Activated CD4-positive, alpha-beta T cell treated with anti-CD3 and anti-CD28 coated beads for 48 hours (primary cell): Measurements from ENCODE around the gene CSF3R.

Experiments used
- DNase-seq: peaks from one replicate; pipeline ENCODE4 v3.0.0-alpha.2; 2020

CSF3R gene

GRCh38 chr1:36482724-36483388 lies at the start of gene CSF3R:
CSF3R (minus strand) TSS chr1:36482913; CDS start chr1:36479496, 3,417 bp downstream.
- no peak for DNase-seq

GRCh38 chr1:36531833-36532232 lies 49.1 kb upstream of the CSF3R start:
- no peak for DNase-seq

- DNase-seq = no peak
These were observed 48.1 kb upstream of the CSF3R start for GRCh38 chr1:36530791-36531190.

GRCh38 chr1:36530261-36530660 lies 47.5 kb upstream of the CSF3R start:
- no peak for DNase-seq

GRCh38 chr1:36529769-36530260 lies 47.1 kb upstream of the CSF3R start:
- no peak for DNase-seq

GRCh38 chr1:36528361-36529349 lies 45.9 kb upstream of the CSF3R start:
- no peak for DNase-seq

GRCh38 chr1:36525166-36525565 lies 42.5 kb upstream of the CSF3R start:
- no peak for DNase-seq

- DNase-seq = no peak
These were observed 41.8 kb upstream of the CSF3R start for GRCh38 chr1:36524359-36525062.

GRCh38 chr1:36523850-36524249 lies 41.1 kb upstream of the CSF3R start:
- peak; percentile 27 for DNase-seq

GRCh38 chr1:36523230-36523495 lies 40.5 kb upstream of the CSF3R start:
- no peak for DNase-seq

GRCh38 chr1:36522461-36523229 lies 39.9 kb upstream of the CSF3R start:
- DNase-seq = no peak

- DNase-seq = no peak
These were observed 39.3 kb upstream of the CSF3R start for GRCh38 chr1:36522021-36522420.

GRCh38 chr1:36520771-36521420 lies 38.2 kb upstream of the CSF3R start:
- no peak for DNase-seq

- no peak for DNase-seq
These were observed 37.3 kb upstream of the CSF3R start for GRCh38 chr1:36520056-36520455.

GRCh38 chr1:36517011-36517771 lies 34.5 kb upstream of the CSF3R start:
- no peak for DNase-seq

GRCh38 chr1:36516372-36517010 lies 33.8 kb upstream of the CSF3R start:
- peak; percentile 57 for DNase-seq

GRCh38 chr1:36515315-36516138 lies 32.8 kb upstream of the CSF3R start:
- no peak for DNase-seq

GRCh38 chr1:36514501-36514900 lies 31.8 kb upstream of the CSF3R start:
- no peak for DNase-seq

GRCh38 chr1:36513676-36514473 lies 31.2 kb upstream of the CSF3R start:
- no peak for DNase-seq
